T-helper 2 cell treated with Interferon-gamma antibody and Interleukin-4, amounts not matched to agents 5 μg/mL and 100 μg/mL, for 36 hours (primary cell): Measurements from ENCODE around the gene AK1.
"Not testable (repeated sequence)": the region's sequence is repeated elsewhere in the genome, so short reads cannot be mapped to it uniquely, and the experiment has no call there.

ENCODE experiments used
- DNase-seq: peaks from one replicate; pipeline ENCODE4 v3.0.0; 2021; ENCODE audit warnings: low spot score
- H3K27ac Mint-ChIP-seq: one replicate; pipeline ENCODE4 v1.8.0; 2021; ENCODE audit warnings: mild to moderate bottlenecking, mixed read lengths
- H3K27me3 Mint-ChIP-seq: one replicate; pipeline ENCODE4 v1.8.0; 2021; ENCODE audit warnings: low read depth, mixed read lengths
- H3K36me3 Mint-ChIP-seq: one replicate; pipeline ENCODE4 v1.8.0; 2021; ENCODE audit warnings: low read depth, mixed read lengths
- H3K4me1 Mint-ChIP-seq: one replicate; pipeline ENCODE4 v1.8.0; 2021; ENCODE audit warnings: low read depth, mixed read lengths
- H3K4me3 Mint-ChIP-seq: one replicate; pipeline ENCODE4 v1.8.0; 2022; ENCODE audit warnings: mild to moderate bottlenecking, moderate library complexity, mixed read lengths
- H3K9me3 Mint-ChIP-seq: one replicate; pipeline ENCODE4 v1.8.0; 2021; ENCODE audit warnings: mixed read lengths

AK1 gene

DNA sequence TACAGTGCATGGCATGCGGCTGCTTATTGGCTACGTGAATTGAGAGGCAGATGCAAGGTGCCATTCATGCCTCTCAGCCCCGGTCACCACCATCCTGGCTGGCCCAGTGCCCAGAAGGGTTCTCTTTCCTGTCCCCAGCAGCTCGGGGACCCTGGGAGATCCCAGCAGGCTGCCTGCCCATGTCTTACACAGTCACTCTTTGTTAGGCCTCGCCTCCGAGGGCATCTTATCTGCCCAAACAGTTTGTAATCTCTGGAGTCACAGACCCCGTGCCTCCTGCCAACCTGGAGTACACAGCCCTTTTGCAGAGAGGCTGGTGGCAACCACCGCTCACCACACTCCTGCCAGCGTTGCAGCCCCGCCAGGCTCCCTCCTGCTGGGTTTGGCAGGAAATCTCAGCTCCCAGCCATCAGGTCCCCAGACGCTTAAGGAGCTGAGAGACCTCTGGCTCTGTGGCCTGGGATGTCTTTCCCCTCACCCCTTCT, 7.0 kb upstream of the AK1 start:
- Mint-ChIP-seq H3K9me3 (no peaks in the 10 kb centered on the region), H3K4me3 (no peak overlapping the region), H3K36me3 (peaks cover 39% of the 10 kb centered on the region), H3K4me1 (no peaks in the 10 kb centered on the region), H3K27ac (peak overlapping the region; percentile 41), H3K27me3 (no peaks in the 10 kb centered on the region)
- no peak for DNase-seq

DNA sequence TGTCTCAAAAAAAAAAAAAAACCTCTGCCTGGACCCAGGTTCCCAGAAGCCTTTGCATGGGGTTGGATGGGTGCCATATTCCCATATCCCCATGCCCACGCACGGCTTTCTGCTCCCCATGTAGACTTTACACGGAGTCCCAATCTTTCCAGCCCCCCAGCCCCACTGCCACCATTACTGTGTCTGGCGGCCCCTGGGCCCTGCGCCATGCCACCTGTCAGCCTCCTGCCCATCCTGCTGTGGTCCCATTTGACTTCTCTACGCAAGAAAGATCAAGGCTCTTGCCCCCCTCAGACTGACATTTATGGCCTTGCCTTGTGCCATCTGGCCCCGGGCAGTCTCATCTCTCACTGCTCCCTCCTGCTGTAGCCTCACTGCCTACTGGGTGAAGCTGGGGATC, 6.5 kb upstream of the AK1 start:
- H3K27ac Mint-ChIP-seq = peak overlapping the region; percentile 41
- H3K27me3 Mint-ChIP-seq = no peaks in the 10 kb centered on the region

DNA sequence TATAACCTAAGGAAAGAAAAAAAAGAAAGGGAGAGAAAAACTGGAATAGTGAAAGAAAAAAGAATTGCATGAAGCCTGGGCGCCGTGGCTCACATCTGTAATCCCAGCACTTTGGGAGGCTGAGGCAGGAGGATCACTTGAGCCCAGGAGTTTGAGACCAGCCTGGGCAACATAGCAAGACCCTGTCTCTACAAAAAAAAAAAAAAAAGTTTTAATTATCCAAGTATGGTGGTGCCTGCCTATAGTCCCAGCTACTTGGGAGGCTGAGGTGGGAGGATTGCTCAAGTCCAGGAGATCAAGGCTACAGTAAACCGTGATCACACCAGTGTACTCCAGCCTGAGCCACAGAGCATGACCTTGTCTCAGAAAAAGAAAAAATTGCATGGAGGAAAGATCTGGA, 4.2 kb upstream of the AK1 start:
- not testable (repeated sequence) for H3K4me3 Mint-ChIP-seq, H3K4me1 Mint-ChIP-seq, H3K27ac Mint-ChIP-seq, H3K27me3 Mint-ChIP-seq, H3K9me3 Mint-ChIP-seq, DNase-seq
- H3K36me3 Mint-ChIP-seq = peaks cover 38% of the 10 kb centered on the region

More for the DNA sequence above, 6.5 kb upstream of the AK1 start:
- no peak for DNase-seq
- peaks cover 41% of the 10 kb centered on the region for H3K36me3 Mint-ChIP-seq
- no peaks in the 10 kb centered on the region for H3K4me1 Mint-ChIP-seq
- H3K4me3 Mint-ChIP-seq = no peak overlapping the region
- no peaks in the 10 kb centered on the region for H3K9me3 Mint-ChIP-seq

DNA sequence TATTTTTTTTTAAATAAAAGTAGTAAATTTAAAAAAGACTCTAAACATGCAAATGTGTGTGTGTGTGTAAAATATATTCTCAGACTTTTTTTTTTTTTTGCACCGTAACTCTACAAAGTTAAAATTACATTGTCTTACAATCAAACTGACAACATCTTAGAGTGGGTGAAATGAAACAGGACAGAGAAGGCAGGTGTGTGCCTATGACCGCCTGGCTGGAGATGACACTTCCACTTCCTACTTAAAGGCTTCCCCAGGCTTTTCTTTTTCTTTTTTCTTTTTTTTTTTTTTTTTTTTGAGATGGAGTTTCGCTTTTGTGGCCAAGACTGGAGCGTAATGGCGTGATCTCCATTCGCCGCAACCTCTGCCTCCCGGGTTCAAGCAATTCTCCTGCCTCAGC, 2.7 kb upstream of the AK1 start:
- Mint-ChIP-seq H3K9me3 (no peaks in the 10 kb centered on the region), H3K4me1 (no peaks in the 10 kb centered on the region), H3K4me3 (no peak overlapping the region), H3K27ac (no peak overlapping the region), H3K36me3 (peaks cover 29% of the 10 kb centered on the region), H3K27me3 (peaks cover 6% of the 10 kb centered on the region)
- DNase-seq = no peak

DNA sequence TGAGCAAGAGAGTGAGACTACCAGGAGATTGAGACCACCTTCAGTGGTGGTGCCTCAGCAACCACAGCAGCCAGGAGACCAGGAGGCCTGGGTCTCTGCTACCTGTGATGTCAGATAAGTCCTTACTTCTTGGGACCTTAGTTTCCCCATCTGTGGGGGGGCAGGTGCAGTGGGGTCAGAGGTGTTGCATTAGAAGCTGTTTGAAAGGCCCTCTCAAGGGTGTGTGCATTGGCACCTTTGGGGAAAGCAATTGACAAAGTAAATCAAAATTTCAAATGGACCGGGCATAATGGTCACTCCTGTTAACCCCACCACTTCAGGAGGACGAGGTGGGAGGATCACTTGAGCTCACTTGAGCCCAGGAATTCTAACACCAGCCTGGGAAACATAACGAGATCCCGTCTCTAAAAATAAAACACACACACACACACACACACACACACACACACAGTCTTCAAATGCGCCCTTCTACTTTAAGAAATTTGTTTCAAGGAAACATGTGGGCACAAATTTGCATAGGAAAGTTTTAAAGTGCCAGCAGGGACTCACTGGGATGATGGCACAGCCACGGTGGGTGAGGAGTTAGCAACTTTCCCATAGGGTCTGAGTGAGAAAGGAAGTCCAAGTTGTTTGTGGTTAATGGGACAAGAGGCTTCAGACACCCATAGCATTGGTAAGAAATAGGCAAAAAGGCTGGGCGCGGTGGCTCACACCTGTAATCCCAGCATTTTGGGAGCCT, 1.3 kb upstream of the AK1 start:
- Mint-ChIP-seq H3K36me3 (peaks cover 17% of the 10 kb centered on the region), H3K27ac (no peak overlapping the region), H3K4me1 (no peaks in the 10 kb centered on the region), H3K4me3 (no peak overlapping the region), H3K27me3 (peaks cover 6% of the 10 kb centered on the region), H3K9me3 (no peaks in the 10 kb centered on the region)
- DNase-seq = no peak

DNA sequence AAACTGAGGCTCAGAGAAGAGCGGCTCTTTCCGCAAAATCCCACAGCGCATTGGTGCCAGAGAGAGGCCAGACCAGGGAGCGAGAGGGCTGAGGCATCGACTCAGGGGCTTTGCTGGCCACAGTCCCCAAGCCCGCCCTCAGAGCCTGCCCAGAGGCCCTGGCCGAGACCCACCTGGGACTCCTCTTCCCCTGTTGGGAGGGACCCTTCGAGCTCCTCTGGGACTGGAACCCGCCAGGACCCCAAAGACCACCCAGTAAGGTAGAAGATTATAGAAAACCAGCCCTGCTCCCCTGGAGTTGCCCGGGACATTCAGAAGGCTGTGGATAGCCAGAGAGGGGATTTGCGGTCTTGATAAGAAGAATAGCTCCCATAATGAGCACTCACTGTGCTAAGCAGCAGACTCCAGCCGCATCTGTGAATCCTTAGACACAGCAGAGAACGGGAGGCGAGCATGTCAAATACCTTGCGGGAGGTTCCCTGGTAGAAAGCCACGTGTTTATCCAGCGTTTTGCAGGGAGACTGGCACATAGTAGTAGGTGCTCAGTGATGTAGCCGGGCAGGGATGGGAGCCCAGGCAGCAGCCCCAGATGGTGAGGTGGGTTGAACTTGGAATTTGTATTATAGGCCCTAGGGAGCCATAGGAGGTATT, 651 bp upstream of the AK1 start:
- Mint-ChIP-seq H3K4me3 (peak overlapping the region; percentile 58), H3K36me3 (peaks cover 17% of the 10 kb centered on the region), H3K4me1 (no peaks in the 10 kb centered on the region), H3K27me3 (peaks cover 6% of the 10 kb centered on the region), H3K27ac (no peak overlapping the region), H3K9me3 (no peaks in the 10 kb centered on the region)
- DNase-seq = no peak

DNA sequence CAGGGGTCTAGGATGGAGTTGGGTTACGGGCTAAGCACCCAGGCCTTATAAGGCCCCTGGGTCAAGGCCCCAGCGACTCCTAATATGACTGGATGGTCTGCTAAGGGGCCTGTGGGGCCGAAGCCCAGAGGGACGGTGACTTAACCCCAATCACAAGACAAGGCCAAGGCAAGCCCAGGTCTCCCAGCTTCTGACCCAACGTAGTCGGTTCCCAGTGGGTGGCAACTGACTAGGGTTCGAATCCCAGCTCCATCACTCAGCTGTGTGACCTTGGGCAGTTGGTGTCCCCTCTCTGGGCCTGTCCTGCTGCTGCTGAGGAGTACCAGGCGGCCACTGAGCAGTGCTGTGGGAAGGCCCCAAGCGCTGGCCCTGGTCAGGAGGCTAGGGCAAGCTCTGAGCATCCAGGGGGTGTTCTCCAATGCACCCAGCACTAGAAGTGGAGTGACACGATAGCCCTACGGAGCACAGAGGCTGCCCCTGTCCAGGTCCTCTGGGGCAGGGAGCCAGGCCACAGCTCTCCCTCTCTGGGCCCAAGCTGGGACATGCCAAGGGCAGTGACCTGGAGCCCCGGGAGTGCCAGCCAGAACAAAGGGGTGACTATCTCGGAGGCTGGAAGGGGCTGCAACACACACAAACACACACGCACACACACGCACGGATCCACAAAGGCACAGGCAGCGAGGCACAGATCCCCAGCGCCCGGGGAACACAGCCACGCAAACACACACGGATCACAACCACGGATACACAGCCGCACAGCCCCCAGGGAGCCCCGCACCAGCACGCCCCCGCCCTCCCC, 512 bp downstream of the AK1 start:
- Mint-ChIP-seq H3K27ac (no peak overlapping the region), H3K27me3 (peaks cover 6% of the 10 kb centered on the region), H3K36me3 (peaks cover 11% of the 10 kb centered on the region), H3K4me3 (peak overlapping the region; percentile 45), H3K4me1 (no peaks in the 10 kb centered on the region), H3K9me3 (no peaks in the 10 kb centered on the region)
- DNase-seq = no peak

DNA sequence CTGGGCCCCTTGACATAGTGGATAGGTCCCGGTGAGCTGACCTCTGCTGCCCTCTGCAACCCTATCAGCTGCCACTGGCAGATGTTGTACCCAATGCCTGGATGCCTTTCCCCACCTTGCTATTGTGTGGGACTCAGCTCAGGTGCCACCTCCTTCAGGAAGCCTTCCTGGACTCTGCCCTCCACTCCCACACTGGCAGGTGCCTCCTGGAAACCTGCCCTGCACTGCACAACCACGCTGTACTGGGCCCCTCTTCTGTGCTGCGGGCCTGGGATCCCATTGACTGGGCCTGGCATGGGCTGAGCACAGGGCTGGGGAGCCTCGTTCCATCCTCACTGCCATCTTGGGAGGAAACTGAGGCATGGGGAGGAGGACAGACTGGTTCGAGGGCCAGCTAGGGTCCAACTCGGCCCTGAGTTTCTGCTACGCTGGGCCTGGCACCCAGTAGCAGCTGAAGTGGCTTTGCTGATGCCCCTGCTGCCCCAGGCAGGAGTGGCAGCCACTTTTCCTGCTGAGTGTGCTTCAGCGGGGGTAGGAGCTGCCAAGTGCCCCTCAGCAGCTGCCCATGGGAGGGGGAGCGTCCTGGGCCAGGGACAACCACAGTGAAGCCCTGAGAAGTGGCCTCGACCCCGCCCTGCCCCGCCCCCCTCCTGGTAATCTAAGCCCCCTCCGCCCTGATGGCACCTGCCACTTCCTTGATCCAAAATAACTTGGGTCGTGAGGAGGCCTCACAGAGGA, 1.3 kb downstream of the AK1 start:
- Mint-ChIP-seq H3K4me1 (no peaks in the 10 kb centered on the region), H3K9me3 (no peaks in the 10 kb centered on the region), H3K27ac (no peak overlapping the region), H3K36me3 (peaks cover 11% of the 10 kb centered on the region), H3K4me3 (no peak overlapping the region), H3K27me3 (peaks cover 6% of the 10 kb centered on the region)
- no peak for DNase-seq

DNA sequence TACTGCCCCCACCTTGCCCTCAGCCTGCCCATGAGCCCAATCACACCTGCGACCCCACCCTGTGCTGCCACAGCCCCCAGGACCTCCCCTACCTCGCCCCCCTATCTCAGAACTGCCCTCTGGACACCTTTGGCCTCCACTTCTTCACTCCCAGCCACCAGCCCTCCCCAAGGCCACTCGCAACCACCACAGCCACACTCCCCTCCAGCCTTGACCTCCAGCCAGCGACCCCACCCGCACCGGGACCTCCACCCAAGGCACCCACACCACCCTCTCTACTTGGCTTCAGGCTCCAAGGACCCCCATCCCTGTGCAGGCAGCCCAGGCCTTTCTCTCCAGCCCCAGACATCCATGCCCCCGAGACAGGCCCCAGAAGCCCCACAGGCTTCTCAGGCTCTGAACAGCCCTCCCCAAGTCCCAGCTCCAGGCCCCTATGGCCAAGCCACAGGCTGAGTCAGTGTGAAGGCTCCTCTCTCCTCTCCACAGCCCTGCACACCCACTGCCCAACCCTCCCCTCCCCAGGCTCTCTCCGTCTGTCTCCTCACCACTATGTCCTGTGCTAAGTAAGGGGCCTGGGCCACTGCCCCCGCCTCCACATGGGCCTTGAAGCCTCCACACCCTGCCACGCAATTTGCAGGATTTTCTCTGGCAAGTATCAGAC, 2.0 kb downstream of the AK1 start:
- Mint-ChIP-seq H3K9me3 (no peaks in the 10 kb centered on the region), H3K27ac (peak overlapping the region; percentile 20), H3K27me3 (peaks cover 6% of the 10 kb centered on the region), H3K4me3 (no peak overlapping the region), H3K4me1 (no peaks in the 10 kb centered on the region), H3K36me3 (peaks cover 11% of the 10 kb centered on the region)
- no peak for DNase-seq

DNA sequence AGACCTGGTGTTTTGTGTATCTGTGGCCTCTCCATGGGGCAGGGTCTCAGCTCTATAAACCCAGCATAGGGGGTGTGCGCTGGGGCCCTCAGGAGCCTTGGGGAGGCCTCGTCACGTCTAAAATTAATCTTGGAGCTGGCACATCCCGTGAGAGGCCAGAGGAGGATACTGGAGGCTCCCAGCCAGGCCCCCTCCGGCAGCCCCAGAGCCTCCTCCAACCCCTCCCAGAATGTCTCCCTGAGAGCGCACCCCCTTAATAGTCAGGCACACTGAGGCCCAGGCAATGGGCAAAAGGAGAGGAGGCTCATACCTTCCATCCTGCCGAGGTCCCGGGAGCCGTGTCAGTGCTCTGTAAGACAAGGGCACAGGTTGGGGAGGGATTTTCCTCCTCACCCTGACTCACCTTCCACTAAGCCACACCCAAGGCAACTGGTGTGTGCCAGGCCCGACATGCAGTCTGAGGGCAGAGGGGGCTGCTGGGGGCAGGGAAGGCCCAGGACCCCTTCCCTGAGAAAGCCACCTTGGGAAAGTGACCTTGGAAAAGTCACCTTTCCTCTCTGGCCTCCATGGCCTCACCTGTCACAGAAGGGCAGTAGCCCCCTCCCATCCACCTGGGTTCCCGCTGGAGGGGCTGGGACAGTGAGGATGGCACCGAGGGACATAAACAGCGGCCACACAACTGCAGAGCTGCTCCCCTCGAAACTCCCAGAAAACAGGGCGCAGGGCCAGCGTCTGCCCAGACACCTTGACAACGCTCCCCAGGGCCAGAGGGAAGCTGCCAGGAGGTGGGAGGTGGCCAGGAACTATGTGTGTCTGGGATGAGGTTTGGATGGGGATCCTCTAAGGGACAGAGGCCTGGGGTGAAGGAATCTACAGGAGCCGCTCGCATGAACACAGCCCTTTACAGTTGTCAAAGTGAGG, 2.9 kb downstream of the AK1 start:
- H3K4me3 Mint-ChIP-seq = no peak overlapping the region
- no peaks in the 10 kb centered on the region for H3K4me1 Mint-ChIP-seq
- H3K27me3 Mint-ChIP-seq = peaks cover 6% of the 10 kb centered on the region
- H3K9me3 Mint-ChIP-seq = no peaks in the 10 kb centered on the region
- H3K36me3 Mint-ChIP-seq = peaks cover 11% of the 10 kb centered on the region
- no peak for DNase-seq
- no peak overlapping the region for H3K27ac Mint-ChIP-seq

DNA sequence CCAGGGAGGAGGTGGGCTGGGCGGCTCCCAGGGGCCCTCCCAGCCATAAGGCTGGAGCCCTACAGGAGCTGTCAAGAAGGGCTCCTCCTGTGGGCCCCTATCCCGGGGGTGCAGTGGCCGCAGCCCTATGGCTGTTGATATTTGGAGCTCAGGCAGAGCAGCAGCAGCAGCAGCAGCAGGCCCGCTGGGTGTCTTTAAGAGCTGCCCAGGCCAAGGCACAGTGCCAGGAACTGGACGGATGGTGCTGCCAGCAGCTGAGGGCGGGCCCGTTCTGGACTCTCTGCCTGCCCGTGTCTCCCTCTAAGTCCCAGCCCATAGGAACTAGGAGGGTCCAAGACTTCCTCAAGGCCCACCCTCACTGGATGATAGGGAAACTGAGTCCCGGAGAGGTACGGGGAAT, 3.6 kb downstream of the AK1 start:
- no peak overlapping the region for H3K4me3 Mint-ChIP-seq
- no peaks in the 10 kb centered on the region for H3K4me1 Mint-ChIP-seq
- no peak overlapping the region for H3K27ac Mint-ChIP-seq
- peaks cover 6% of the 10 kb centered on the region for H3K27me3 Mint-ChIP-seq
- no peaks in the 10 kb centered on the region for H3K9me3 Mint-ChIP-seq
- no peak for DNase-seq
- peaks cover 9% of the 10 kb centered on the region for H3K36me3 Mint-ChIP-seq

DNA sequence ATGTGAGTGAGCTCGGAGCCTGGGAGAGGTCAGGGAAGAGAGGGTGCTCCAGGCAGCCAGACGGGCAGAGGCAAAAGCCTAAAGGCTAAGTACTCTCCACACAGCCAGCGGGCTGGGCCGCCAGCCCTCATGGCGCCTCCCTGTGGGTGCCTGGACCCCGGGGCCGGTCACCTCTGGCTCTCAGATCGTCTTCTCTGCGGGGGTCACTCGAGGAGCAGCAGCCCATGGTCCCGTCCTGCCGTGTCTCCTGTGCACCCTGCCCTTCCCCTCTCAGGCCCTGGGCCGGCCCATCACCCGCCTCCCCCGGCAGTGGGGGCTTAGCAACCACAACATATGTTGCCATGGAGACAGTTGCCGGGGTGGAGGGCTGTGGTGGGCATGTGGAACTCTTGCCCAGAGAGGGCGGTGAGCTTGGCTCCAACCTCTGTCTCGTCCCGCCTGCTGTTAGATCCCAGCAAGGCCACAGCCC, 4.2 kb downstream of the AK1 start:
- peaks cover 6% of the 10 kb centered on the region for H3K27me3 Mint-ChIP-seq
- H3K9me3 Mint-ChIP-seq = no peaks in the 10 kb centered on the region
- no peak overlapping the region for H3K27ac Mint-ChIP-seq
- H3K4me1 Mint-ChIP-seq = no peaks in the 10 kb centered on the region
- H3K4me3 Mint-ChIP-seq = no peak overlapping the region
- no peak for DNase-seq
- peaks cover 3% of the 10 kb centered on the region for H3K36me3 Mint-ChIP-seq
